Activated naive CD8-positive, alpha-beta T cell treated with anti-CD3 and anti-CD28 coated beads, Interleukin-2, amount 10 ng/mL, durations not matched to agents 7 days and 5 days (primary cell): ENCODE data around the gene ITIH4. TPM values are rescaled to one million over a fixed set of nuclear protein-coding genes. Genes with fewer than 3 reads are reported as not detected.
"Not testable (repeated sequence)": the region's sequence is repeated elsewhere in the genome, so short reads cannot be mapped to it uniquely, and the experiment has no call there.

ENCODE experiments used
- ATAC-seq: fragments of 150-1000 bp; cut with Tn5 transposase; one replicate; pipeline ENCODE4 v1.10.0; 2021; ENCODE audit warnings: low read depth, moderate library complexity
- POLR2A ChIA-PET: fragments of 350-600 bp; sonication (Branson Sonifier 250); formaldehyde crosslinking; loops from one replicate; lab custom pipeline; 2021; ENCODE audit warnings: antibody characterized with exemption; lab: Charles Lee
- DNase-seq: peaks from one replicate; pipeline ENCODE4 v3.0.0; 2021
- H3K27ac Mint-ChIP-seq: one replicate; pipeline ENCODE4 v1.8.0; 2022; ENCODE audit warnings: mild to moderate bottlenecking, mixed read lengths
- H3K27me3 Mint-ChIP-seq: one replicate; pipeline ENCODE4 v1.8.0; 2022; ENCODE audit warnings: mild to moderate bottlenecking, moderate library complexity, mixed read lengths
- H3K36me3 Mint-ChIP-seq: one replicate; pipeline ENCODE4 v1.8.0; 2021; ENCODE audit warnings: mild to moderate bottlenecking, mixed read lengths
- H3K4me1 Mint-ChIP-seq: one replicate; pipeline ENCODE4 v1.8.0; 2021; ENCODE audit warnings: mixed read lengths
- H3K4me3 Mint-ChIP-seq: one replicate; pipeline ENCODE4 v1.8.0; 2022; ENCODE audit warnings: mild to moderate bottlenecking, moderate library complexity, mixed read lengths
- H3K9me3 Mint-ChIP-seq: one replicate; pipeline ENCODE4 v1.8.0; 2021; ENCODE audit warnings: mixed read lengths
- total RNA-seq, 2 experiments: library from RNA; stranded (reverse); gene quantifications; one replicate each; pipeline ENCODE4 v1.2.3, GENCODE V29; 2021

Gene ITIH4
- total RNA-seq, 2 experiments from 2014 or later: 29.2 to 30.7 TPM

DNA sequence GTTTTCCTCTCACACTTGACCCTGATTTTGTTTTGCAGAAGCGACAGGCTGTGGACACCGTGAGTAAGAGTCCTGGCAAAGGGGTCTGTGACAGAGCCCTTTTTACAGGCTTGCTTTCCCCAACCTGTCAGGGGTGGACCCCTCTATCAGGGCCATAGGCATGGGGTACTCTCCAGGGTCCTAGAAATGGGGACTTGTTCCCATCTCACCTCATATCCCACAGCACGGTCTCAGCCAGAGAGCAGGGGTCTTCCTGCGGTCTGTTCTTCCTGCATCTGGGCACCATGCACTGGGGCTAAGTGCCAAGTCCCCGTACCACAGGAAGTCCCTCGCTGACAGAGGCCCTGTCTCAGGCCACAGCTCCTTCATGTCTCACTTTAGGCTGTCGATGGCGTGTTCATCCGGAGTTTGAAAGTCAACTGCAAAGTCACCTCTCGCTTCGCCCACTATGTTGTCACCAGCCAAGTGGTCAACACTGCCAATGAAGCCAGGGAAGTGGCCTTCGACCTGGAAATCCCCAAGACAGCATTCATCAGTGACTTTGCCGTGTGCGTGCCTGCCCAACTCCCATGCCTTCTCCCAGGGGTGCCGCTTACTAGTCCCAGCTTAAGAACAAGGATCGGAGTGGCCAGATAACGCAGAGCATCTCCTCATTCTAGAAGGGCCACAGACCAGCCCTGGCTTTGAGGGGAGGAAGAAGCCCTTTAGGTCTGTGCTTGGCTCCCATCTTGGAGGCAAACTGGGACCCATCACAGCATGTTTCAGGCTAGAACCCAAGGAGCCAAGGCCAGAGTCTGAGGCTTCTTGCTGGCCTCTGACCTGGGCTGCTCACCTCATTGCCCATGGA, 52.3 kb downstream of the ITIH4 start:
- Mint-ChIP-seq H3K27me3 (peaks cover 13% of the 10 kb centered on the region), H3K4me3 (no peak overlapping the region), H3K27ac (no peak overlapping the region), H3K4me1 (peaks cover 6% of the 10 kb centered on the region), H3K9me3 (no peaks in the 10 kb centered on the region), H3K36me3 (no peaks in the 10 kb centered on the region)
- POLR2A ChIA-PET: no interaction called here
- ATAC-seq: no peak
- peak; percentile 22 for DNase-seq

DNA sequence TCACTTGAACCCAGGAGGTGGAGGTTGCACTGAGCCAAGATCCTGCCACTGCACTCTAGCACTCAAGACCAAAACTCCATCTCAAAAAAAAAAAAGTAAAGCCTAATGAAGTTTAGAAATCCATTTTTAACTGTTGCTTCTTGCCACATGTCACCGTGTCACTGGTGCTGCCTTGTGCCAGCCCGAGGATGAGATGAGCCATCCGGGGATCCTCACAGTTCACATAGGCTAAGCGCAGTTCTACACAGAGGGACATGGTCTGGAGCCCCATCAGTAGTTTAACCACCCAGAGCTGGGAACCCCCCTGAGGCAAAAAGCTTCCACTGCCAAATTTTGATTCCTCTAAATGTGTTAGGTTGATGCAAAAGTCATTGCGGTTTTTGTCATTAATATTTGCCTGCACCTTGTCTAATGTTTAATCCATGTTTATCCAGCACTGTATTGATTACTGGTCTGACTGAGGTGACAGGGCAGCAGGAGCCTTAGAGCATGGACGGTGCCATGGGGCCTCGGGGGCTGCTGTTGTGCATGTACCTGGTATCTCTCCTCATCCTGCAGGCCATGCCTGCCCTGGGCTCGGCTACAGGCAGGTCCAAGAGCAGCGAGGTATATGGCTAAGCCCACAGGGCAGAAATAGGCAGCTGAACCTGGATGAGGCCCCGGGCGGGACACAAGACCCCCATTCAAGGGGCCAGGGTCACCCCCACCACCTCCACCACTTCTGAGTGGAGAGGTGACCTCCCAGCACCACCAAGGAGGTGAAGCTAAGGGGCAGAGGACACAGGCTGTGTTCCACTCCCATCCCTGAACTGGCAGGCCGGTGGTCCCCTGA, 53.1 kb downstream of the ITIH4 start, which contains the start of gene ITIH1:
Gene ITIH1, plus strand, starts transcription at position 473 of the 832 bp plus-strand sequence. Its CDS starts 17 bp downstream, at position 490.
- Mint-ChIP-seq H3K4me1 (peaks cover 6% of the 10 kb centered on the region), H3K27me3 (peaks cover 13% of the 10 kb centered on the region), H3K4me3 (no peak within 1 kb of the TSS), H3K27ac (no peak within 1 kb of the TSS), H3K9me3 (no peaks in the 10 kb centered on the region), H3K36me3 (no peaks in the 10 kb centered on the region)
- DNase-seq (no peak), ATAC-seq (no peak)
- POLR2A ChIA-PET: no interaction called here

DNA sequence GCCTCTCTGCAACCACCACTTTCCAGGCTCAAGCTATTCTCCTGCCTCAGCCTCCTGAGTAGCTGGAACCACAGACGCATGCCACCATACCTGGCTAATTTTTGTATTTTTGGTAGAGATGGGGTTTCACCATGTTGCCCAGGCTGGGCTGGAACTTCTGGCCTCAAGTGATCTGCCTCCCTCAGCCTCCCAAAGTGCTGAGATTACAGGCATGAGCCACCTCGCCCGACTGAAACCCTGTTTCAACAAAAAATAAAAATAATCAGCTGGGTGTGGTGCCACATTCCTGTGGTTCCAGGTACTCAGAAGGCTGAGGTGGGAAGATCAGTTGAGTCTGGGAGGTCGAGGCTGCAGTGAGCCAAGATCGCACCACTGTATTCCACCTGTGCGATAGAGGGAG, 54.0 kb downstream of the ITIH4 start:
- H3K4me1 Mint-ChIP-seq, DNase-seq, H3K4me3 Mint-ChIP-seq, H3K36me3 Mint-ChIP-seq, ATAC-seq, H3K27me3 Mint-ChIP-seq, H3K9me3 Mint-ChIP-seq, POLR2A ChIA-PET, H3K27ac Mint-ChIP-seq: not testable (repeated sequence)

DNA sequence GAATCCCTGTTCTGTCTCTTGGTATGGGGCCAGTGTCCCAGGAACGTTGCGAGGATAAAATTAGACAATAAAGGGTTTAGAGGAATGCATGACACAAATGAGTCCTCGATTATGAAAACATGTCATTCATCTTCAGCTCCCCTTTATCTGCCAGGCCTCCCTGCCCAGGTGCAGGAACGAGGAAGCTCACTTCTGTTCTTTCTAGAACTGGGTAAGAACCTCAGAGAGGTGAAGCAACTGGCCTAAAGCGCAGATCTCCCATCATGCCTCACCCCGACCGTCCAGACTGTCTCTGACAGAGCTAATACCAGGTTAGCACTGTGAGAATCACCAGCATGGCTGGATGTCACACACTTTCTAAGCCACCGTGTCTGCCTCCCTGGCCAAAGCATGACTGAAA, 54.6 kb downstream of the ITIH4 start:
- Mint-ChIP-seq H3K36me3 (no peaks in the 10 kb centered on the region), H3K4me1 (peaks cover 14% of the 10 kb centered on the region), H3K27ac (no peak overlapping the region), H3K27me3 (peaks cover 5% of the 10 kb centered on the region), H3K4me3 (no peak overlapping the region), H3K9me3 (no peaks in the 10 kb centered on the region)
- POLR2A ChIA-PET: no interaction called here
- DNase-seq: no peak
- ATAC-seq: no peak

DNA sequence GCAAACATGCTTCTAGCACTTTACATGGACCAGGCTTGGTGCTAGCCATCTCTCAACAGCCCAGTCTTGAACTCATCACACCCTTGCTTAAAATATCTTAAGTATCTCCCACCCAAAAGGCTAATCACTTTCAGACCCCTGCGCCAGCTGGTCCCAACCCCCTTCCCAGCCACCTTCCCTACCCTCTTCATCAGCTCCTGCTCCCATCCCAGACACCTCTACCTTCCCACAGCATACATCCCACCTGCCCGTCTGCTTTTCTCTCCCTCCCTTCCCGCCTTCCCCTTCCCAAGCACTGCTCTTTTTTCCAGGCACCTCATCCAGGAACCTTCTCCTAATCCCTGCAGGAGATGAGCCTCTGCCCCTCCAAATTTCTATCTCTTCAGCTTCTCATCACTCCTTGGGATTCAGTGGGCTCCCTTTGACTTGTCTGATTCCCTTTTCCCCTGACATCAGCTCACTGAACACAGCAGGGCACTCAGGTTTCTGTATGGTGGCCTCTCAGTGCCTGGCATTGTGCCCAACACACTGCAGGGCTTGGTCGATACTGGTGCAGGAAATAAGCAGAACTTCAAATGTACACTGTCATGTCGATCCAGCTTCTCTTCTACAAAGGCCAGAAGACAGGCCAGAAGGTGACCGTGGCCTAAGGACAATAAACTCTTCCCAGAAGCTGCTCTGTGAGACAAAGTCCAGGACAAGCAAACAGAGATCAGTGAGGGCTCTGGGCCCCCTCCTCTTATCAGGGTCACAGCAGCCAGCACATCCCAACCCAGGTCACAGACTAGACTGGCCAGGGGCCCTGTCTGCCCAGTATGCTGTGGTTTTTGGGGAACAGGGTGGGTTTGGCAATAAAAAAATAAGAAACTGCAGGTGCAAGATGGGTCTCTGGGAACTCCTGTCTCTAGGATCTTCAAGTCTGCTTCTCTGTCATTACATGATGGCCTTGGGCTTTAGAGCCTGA, 55.3 kb downstream of the ITIH4 start:
- POLR2A ChIA-PET: no interaction called here
- ATAC-seq (no peak), DNase-seq (no peak)
- no peak overlapping the region for H3K4me3 Mint-ChIP-seq
- H3K9me3 Mint-ChIP-seq: no peaks in the 10 kb centered on the region
- H3K36me3 Mint-ChIP-seq: no peaks in the 10 kb centered on the region
- peaks cover 14% of the 10 kb centered on the region for H3K4me1 Mint-ChIP-seq
- H3K27me3 Mint-ChIP-seq: peaks cover 5% of the 10 kb centered on the region
- no peak overlapping the region for H3K27ac Mint-ChIP-seq

DNA sequence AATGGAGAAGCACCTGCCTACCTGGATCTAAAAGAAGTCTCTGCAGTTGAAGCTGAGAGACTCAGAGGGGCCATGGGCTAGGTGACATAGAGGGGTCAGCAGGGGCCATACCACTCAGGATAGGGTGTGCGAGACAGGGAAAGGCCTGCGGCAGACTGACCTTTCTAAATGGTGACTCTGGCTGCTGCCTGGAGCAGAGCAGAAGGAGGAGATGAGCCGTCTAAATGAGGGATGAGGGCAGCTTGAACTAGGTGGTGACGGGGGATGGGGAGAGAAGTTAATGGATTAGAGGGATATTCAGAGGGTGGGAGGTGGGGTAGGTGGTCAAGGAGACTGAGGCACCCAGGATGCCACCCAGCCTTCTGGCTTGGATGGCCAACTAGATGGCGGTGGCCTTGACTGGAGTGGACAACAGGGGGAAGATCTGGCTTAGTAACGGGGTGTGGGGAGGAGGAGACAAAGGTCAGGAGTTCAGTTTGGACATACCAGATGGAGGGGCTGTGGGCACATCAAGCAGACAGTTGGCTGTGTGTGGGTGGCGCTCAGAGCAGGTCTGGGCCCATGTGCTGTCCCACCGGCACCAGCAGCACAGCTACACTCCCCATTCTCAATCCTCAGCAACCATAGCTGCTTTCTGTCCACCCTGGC, 56.3 kb downstream of the ITIH4 start:
- no peak overlapping the region for H3K4me3 Mint-ChIP-seq
- H3K9me3 Mint-ChIP-seq: no peaks in the 10 kb centered on the region
- H3K27ac Mint-ChIP-seq: no peak overlapping the region
- POLR2A ChIA-PET: no interaction called here
- ATAC-seq: no peak
- no peaks in the 10 kb centered on the region for H3K36me3 Mint-ChIP-seq
- DNase-seq: no peak
- peaks cover 3% of the 10 kb centered on the region for H3K27me3 Mint-ChIP-seq
- peaks cover 24% of the 10 kb centered on the region for H3K4me1 Mint-ChIP-seq

DNA sequence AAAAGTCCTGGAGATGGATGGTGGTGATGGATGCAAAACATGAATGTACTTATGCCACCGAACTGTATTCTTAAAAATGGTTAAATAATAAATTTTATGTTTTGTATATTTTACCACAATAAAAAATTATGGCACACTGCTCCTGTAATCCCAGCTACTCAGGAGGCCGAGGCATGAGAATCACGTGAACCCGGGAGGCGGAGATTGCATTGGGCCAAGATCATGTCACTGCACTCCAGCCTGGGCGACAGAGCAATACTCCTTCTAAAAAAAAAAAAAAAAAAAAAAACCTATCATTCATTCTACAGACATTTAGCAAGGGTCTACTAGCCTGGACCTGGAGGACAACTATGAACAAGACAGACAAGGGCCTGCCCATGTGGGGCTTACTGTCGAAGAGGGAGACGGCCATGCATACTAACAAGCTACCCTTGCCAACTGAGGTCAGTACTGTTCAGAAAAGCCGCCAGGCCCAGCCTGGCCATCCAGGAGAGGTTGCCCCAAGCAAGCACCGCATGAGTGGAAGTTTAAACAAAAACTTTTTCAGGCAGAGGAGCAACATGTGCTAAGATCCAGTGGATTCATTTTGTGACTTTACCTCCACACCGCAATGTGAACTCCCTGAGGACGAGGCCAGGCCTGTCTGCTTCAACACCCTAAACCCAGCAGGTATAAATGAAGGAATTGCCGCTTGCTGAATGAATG, 57.0 kb downstream of the ITIH4 start:
- ATAC-seq (no peak), DNase-seq (no peak)
- no peaks in the 10 kb centered on the region for H3K36me3 Mint-ChIP-seq
- H3K27me3 Mint-ChIP-seq: peaks cover 2% of the 10 kb centered on the region
- POLR2A ChIA-PET: no interaction called here
- peaks cover 24% of the 10 kb centered on the region for H3K4me1 Mint-ChIP-seq
- no peak overlapping the region for H3K27ac Mint-ChIP-seq
- no peaks in the 10 kb centered on the region for H3K9me3 Mint-ChIP-seq
- no peak overlapping the region for H3K4me3 Mint-ChIP-seq

DNA sequence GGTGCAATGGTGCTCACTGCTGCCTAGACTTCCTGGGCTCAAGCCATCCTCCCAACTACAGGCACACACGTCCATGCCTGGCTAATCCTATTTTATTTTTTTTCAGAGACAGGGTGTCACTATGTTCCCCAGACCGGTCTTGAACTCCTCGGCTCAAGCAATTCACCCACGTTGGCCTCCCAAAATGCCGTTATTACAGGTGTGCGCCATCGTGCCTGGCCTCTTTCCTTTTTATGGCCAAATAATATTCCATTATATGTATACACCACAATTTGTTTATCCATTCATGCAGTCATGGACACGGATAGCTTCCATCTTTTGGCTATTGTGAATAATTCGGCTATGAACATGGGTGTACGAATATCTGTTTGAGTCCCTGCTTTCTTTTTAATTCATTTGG, 58.8 kb downstream of the ITIH4 start:
- Mint-ChIP-seq H3K4me3 (peak overlapping the region; percentile 94), H3K36me3 (no peaks in the 10 kb centered on the region), H3K27ac (peak overlapping the region; percentile 88), H3K27me3 (peaks cover 2% of the 10 kb centered on the region), H3K9me3 (no peaks in the 10 kb centered on the region), H3K4me1 (peaks cover 24% of the 10 kb centered on the region)
- DNase-seq (no peak), ATAC-seq (no peak)
- POLR2A ChIA-PET: interaction anchor here (1.2 to 2.5 kb wide), 3 partner anchors 8 to 67 kb away, joined by 4 to 6 read pairs (median 5); partner anchors contain the start of genes GLT8D1 and SPCS1

DNA sequence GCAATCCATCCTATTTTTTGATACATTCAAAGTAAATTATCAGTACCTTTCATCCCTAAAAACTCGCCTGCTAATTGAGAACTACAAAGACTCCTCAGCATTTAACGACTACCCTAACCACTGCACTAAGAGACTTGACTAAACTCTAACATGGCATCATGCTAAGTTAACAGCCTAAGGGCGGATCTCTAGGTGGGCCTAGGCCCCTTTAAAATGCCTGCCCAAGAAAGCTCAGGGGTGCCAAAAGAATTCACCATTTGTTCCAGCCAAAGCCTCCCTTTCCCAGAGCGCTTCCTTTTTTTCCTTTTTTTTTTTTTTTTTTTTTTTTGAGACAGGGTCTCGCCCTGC, 59.2 kb downstream of the ITIH4 start:
- no peak for DNase-seq
- ATAC-seq: peak; percentile 20
- Mint-ChIP-seq H3K9me3 (no peaks in the 10 kb centered on the region), H3K36me3 (no peaks in the 10 kb centered on the region), H3K27me3 (peaks cover 2% of the 10 kb centered on the region), H3K4me3 (peak overlapping the region; percentile 94), H3K27ac (peak overlapping the region; percentile 88), H3K4me1 (peaks cover 24% of the 10 kb centered on the region)
- POLR2A ChIA-PET: interaction anchor here (1.2 to 2.5 kb wide), 4 partner anchors 8 to 235 kb away, joined by 4 to 6 read pairs (median 4); partner anchors contain the start of genes GLT8D1, SPCS1 and UQCC5

DNA sequence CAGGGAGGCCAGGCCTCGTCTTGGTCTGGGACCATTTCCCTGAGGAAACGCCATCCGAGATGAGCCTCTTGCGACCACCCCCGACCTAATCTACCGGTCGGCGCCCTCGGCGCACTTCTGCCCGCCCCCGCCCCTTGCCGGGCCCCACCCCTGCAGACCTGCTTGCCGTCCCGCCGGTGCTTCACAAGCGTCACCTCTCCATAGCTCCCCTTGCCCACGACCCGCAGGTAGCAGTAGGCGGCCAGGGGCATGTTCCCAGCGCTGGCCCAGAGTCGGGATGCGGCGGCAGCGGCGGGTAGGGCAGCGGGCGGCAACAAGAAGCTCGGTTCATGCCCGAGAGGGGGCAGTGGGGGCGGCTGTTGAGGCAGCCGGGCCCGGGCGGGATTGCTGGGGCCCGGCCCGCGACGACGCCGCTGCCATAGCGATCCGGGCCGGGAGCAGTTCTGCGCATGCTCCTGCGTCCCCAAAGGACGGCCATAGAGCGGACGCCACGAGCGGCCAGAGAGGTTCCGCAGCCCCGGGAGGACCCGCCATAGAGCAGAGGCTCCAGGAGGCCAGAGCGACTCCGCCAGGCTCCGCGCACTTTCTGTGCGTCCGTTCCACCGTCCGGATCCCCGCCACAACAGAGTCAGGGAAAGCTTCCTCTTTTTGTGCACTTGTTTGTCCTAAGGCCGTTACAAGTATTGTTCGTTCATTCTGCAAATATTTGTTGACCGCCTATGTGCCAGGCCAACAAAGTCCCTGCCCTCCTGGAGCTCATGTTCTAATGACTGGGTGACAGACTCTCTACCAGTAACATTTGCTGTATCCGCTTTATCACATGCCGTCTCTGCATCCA, 59.8 kb downstream of the ITIH4 start, which contains the start of gene NEK4:
Gene NEK4, minus strand, starts transcription at position 445 of the 838 bp plus-strand sequence. Its CDS starts 194 bp downstream, at position 251.
- peak; percentile 98 for ATAC-seq
- no peaks in the 10 kb centered on the region for H3K9me3 Mint-ChIP-seq
- H3K4me3 Mint-ChIP-seq: peak within 1 kb of the TSS; percentile 94
- peaks cover 2% of the 10 kb centered on the region for H3K27me3 Mint-ChIP-seq
- H3K27ac Mint-ChIP-seq: peak within 1 kb of the TSS; percentile 88
- POLR2A ChIA-PET: interaction anchor here (0.6 to 2.5 kb wide), 5 partner anchors 9 to 1271 kb away, joined by 3 to 6 read pairs (median 4); partner anchors contain the start of genes DCAF1, GLT8D1, SPCS1 and UQCC5
- peak; percentile 87 for DNase-seq
- H3K4me1 Mint-ChIP-seq: peaks cover 24% of the 10 kb centered on the region
- H3K36me3 Mint-ChIP-seq: peaks cover under 1% of the 10 kb centered on the region
